A673 (cell line): Measurements from ENCODE around the gene FGF14. TPM values are rescaled to one million over a fixed set of nuclear protein-coding genes. Genes with fewer than 3 reads are reported as not detected.

Experiments used
- BruUV-seq: library from RNA; stranded (reverse); fragments of 400-500 nt; replicated peaks from 2 replicates; lab custom pipeline; 2021; lab: Mats Ljungman, UMichigan
- CTCF ChIA-PET: fragments of 300-600 bp; sonication (Branson Sonifier 250); formaldehyde crosslinking; loops from one replicate; lab custom pipeline; 2022; ENCODE audit warnings: antibody characterized with exemption; lab: Charles Lee
- POLR2A ChIA-PET: fragments of 300-600 bp; sonication (Branson Sonifier 250); formaldehyde crosslinking; loops from one replicate; lab custom pipeline; 2022; ENCODE audit warnings: antibody characterized with exemption; ENCODE audit not compliant: low non-redundant PET; lab: Charles Lee
- DNase-seq: peaks from one replicate; pipeline ENCODE4 v3.0.0-alpha.2; 2015; ENCODE audit warnings: low spot score
- H3K27ac ChIP-seq: fragments of 200-600 bp; sonication (generic); 2 replicates; pipeline ENCODE4 v1.5.1; 2016; ENCODE audit warnings: mixed run types, low read depth, mild to moderate bottlenecking, mixed read lengths, antibody characterized with exemption, low read length; ENCODE audit not compliant: poor library complexity, severe bottlenecking
- H3K27me3 ChIP-seq: fragments of 200-600 bp; sonication (generic); replicated peaks from 2 replicates; pipeline ENCODE4 v1.6.1; 2017; ENCODE audit warnings: mixed run types, low read depth, mild to moderate bottlenecking, mixed read lengths, antibody characterized with exemption, low read length; ENCODE audit not compliant: insufficient read depth, poor library complexity
- H3K36me3 ChIP-seq: fragments of 200-600 bp; sonication (generic); 2 replicates; pipeline ENCODE4 v1.6.1; 2016; ENCODE audit warnings: mixed run types, mild to moderate bottlenecking, mixed read lengths, antibody characterized with exemption, low read length; ENCODE audit not compliant: insufficient read depth, poor library complexity, severe bottlenecking
- H3K4me1 ChIP-seq: fragments of 200-600 bp; sonication (generic); 2 replicates; pipeline ENCODE4 v1.6.1; 2017; ENCODE audit warnings: mixed run types, mild to moderate bottlenecking, mixed read lengths, antibody characterized with exemption, low read length; ENCODE audit not compliant: insufficient read depth, poor library complexity, severe bottlenecking
- H3K4me3 ChIP-seq: fragments of 200-600 bp; sonication (generic); 2 replicates; pipeline ENCODE4 v1.5.1; 2016; ENCODE audit warnings: low read depth, mixed run types, mild to moderate bottlenecking, mixed read lengths, low read length; ENCODE audit not compliant: poor library complexity, severe bottlenecking
- H3K9me3 ChIP-seq: fragments of 200-600 bp; sonication (generic); 2 replicates; pipeline ENCODE4 v1.6.1; 2016; ENCODE audit warnings: mixed run types, low read depth, mild to moderate bottlenecking, mixed read lengths, antibody characterized with exemption, low read length; ENCODE audit not compliant: poor library complexity, severe bottlenecking
- CTCF ChIP-seq: fragments of 300-800, 200-600 bp; sonication (generic); conservative IDR thresholded peaks from 2 replicates; pipeline ENCODE4 v1.5.1; 2017; ENCODE audit warnings: low read depth, mild to moderate bottlenecking, antibody characterized with exemption, low read length, moderate library complexity, mixed read lengths
- EZH2 ChIP-seq: fragments of 200-600 bp; sonication (generic); IDR thresholded peaks from 2 replicates; pipeline ENCODE4 v1.6.1; 2017; ENCODE audit warnings: borderline replicate concordance, low read depth, mild to moderate bottlenecking, mixed read lengths, antibody characterized with exemption, low read length; ENCODE audit not compliant: poor library complexity, severe bottlenecking
- intact Hi-C: fragments of 100-400 bp; cut with micrococcal nuclease; formaldehyde crosslinking; loops from one replicate; pipeline ENCODE4 v1.10.0; 2022; ENCODE audit not compliant: unreplicated experiment
- total RNA-seq: library from RNA; stranded (reverse); gene quantifications from 2 replicates; pipeline ENCODE4 v1.2.3, GENCODE V29; 2021

FGF14 gene
- total RNA-seq, 1 experiment from 2014 or later, result 19.7 TPM

- no peaks in the 10 kb centered on the region for H3K27me3 ChIP-seq
- peak overlapping the region; percentile 71 for H3K27ac ChIP-seq
- no TSS peak for BruUV-seq
- DNase-seq, result peak; percentile 93
- H3K9me3 ChIP-seq, result no peaks in the 10 kb centered on the region
- CTCF ChIA-PET, result interaction anchor here (1.0 kb wide), 1 partner anchor 188 kb away, joined by 7 read pairs; no protein-coding TSS in a partner anchor
- H3K4me3 ChIP-seq, result no peak overlapping the region
- intact Hi-C loops, result loop anchor here (5.0 kb wide), 1 partner anchor 110 kb away; no protein-coding TSS in a partner anchor
- POLR2A ChIA-PET, result interaction anchor here (0.6 kb wide), 1 partner anchor 114 kb away, joined by 17 read pairs; no protein-coding TSS in a partner anchor
- peaks cover 56% of the 10 kb centered on the region for H3K4me1 ChIP-seq
- TF ChIP-seq EZH2 (no peak), CTCF (no peak)
- no peaks in the 10 kb centered on the region for H3K36me3 ChIP-seq
These were observed 189.1 kb downstream of the FGF14 start for GRCh38 chr13:102212729-102213128.

GRCh38 chr13:102208347-102208746 is 193.5 kb downstream of the FGF14 start:
- no peak for TF ChIP-seq EZH2
- TF ChIP-seq CTCF, result no peak

GRCh38 chr13:102207680-102208342 is 194.0 kb downstream of the FGF14 start:
- Histone ChIP-seq H3K4me3 (no peak overlapping the region), H3K9me3 (no peaks in the 10 kb centered on the region), H3K27ac (no peak overlapping the region), H3K27me3 (no peaks in the 10 kb centered on the region), H3K4me1 (peaks cover 36% of the 10 kb centered on the region), H3K36me3 (no peaks in the 10 kb centered on the region)
- CTCF ChIA-PET, result no interaction called here
- BruUV-seq, result no TSS peak
- intact Hi-C loops, result no loop called here
- POLR2A ChIA-PET, result no interaction called here
- no peak for DNase-seq
- TF ChIP-seq CTCF (no peak), EZH2 (no peak)

More at GRCh38 chr13:102208347-102208746, 193.5 kb downstream of the FGF14 start:
- Histone ChIP-seq H3K27me3 (no peaks in the 10 kb centered on the region), H3K4me3 (no peak overlapping the region), H3K4me1 (peaks cover 42% of the 10 kb centered on the region), H3K27ac (no peak overlapping the region), H3K9me3 (no peaks in the 10 kb centered on the region), H3K36me3 (no peaks in the 10 kb centered on the region)
- DNase-seq, result no peak
- intact Hi-C loops, result no loop called here
- ChIA-PET POLR2A (no interaction called here), CTCF (no interaction called here)
- BruUV-seq, result no TSS peak
